ENCODE measurements around the gene SSR4. TPM values are rescaled to one million over a fixed set of nuclear protein-coding genes. Genes with fewer than 3 reads are reported as not detected.

The SSR4 gene
- total RNA-seq, 1 experiment from 2014 or later = 203 TPM

- H3K4me3 Mint-ChIP-seq = peak overlapping the region; percentile 90
- CTCF ChIA-PET = interaction anchor here (1.0 to 1.9 kb wide), 3 partner anchors 11 to 154 kb away, joined by 3 to 6 read pairs (median 4); no protein-coding TSS in a partner anchor
- TF ChIP-seq, protein P1, sequence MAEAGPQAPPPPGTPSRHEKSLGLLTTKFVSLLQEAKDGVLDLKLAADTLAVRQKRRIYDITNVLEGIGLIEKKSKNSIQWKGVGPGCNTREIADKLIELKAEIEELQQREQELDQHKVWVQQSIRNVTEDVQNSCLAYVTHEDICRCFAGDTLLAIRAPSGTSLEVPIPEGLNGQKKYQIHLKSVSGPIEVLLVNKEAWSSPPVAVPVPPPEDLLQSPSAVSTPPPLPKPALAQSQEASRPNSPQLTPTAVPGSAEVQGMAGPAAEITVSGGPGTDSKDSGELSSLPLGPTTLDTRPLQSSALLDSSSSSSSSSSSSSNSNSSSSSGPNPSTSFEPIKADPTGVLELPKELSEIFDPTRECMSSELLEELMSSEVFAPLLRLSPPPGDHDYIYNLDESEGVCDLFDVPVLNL (CRISPR knock-in tag; IDR thresholded peaks at IDR 0.05; ENCODE audit: borderline replicate concordance, low read depth) = no peak
- TF ChIP-seq, protein P2, sequence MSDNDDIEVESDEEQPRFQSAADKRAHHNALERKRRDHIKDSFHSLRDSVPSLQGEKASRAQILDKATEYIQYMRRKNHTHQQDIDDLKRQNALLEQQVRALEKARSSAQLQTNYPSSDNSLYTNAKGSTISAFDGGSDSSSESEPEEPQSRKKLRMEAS (CRISPR knock-in tag; IDR thresholded peaks at IDR 0.05) = no peak
- peaks cover 8% of the 10 kb centered on the region for H3K36me3 Mint-ChIP-seq
- DNase-seq (ENCODE audit: low spot score) = no peak
- no peak for ATAC-seq
- H3K27ac Mint-ChIP-seq = 0 out of 2 replicates have a peak overlapping the region, but pooled peaks have one; percentile 23
- H3K27me3 Mint-ChIP-seq (ENCODE audit: low read depth) = no peaks in the 10 kb centered on the region
- POLR2A ChIA-PET = interaction anchor here (1.3 kb wide), 1 partner anchor 15 kb away, joined by 4 read pairs; no protein-coding TSS in a partner anchor
- no peaks in the 10 kb centered on the region for H3K9me3 Mint-ChIP-seq
- peaks cover 12% of the 10 kb centered on the region for H3K4me1 Mint-ChIP-seq
These were observed 1.2 kb upstream of the SSR4 start for GRCh38 chrX:153793291-153793690.

GRCh38 chrX:153794897-153795816, 689 bp downstream of the SSR4 start:
- ChIA-PET POLR2A (interaction anchor here (0.9 to 1.6 kb wide), 4 partner anchors 17 to 116 kb away, joined by 3 to 6 read pairs (median 4); no protein-coding TSS in a partner anchor), CTCF (interaction anchor here (0.7 to 1.9 kb wide), 11 partner anchors 13 to 152 kb away, joined by 3 to 8 read pairs (median 3); no protein-coding TSS in a partner anchor)
- Mint-ChIP-seq H3K4me1 (peaks cover 12% of the 10 kb centered on the region), H3K9me3 (no peaks in the 10 kb centered on the region), H3K27me3 (ENCODE audit: low read depth) (no peaks in the 10 kb centered on the region), H3K4me3 (peak overlapping the region; percentile 90), H3K36me3 (peaks cover 10% of the 10 kb centered on the region), H3K27ac (peak overlapping the region; percentile 89)
- TF ChIP-seq, protein P1 (CRISPR knock-in tag; IDR thresholded peaks at IDR 0.05; ENCODE audit: borderline replicate concordance, low read depth) = no peak
- TF ChIP-seq, protein P3, sequence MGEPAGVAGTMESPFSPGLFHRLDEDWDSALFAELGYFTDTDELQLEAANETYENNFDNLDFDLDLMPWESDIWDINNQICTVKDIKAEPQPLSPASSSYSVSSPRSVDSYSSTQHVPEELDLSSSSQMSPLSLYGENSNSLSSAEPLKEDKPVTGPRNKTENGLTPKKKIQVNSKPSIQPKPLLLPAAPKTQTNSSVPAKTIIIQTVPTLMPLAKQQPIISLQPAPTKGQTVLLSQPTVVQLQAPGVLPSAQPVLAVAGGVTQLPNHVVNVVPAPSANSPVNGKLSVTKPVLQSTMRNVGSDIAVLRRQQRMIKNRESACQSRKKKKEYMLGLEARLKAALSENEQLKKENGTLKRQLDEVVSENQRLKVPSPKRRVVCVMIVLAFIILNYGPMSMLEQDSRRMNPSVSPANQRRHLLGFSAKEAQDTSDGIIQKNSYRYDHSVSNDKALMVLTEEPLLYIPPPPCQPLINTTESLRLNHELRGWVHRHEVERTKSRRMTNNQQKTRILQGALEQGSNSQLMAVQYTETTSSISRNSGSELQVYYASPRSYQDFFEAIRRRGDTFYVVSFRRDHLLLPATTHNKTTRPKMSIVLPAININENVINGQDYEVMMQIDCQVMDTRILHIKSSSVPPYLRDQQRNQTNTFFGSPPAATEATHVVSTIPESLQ (CRISPR knock-in tag; IDR thresholded peaks at IDR 0.05) = 0 out of 2 replicates have a peak, but pooled peaks have one; percentile 7
- DNase-seq (ENCODE audit: low spot score) = no peak
- no peak for ATAC-seq

GRCh38 chrX:153797415-153798015, 3.0 kb downstream of the SSR4 start:
- ATAC-seq = no peak
- ChIA-PET POLR2A (no interaction called here), CTCF (no interaction called here)
- Mint-ChIP-seq H3K4me1 (peaks cover 12% of the 10 kb centered on the region), H3K9me3 (no peaks in the 10 kb centered on the region), H3K27me3 (ENCODE audit: low read depth) (no peaks in the 10 kb centered on the region), H3K27ac (no peak overlapping the region), H3K36me3 (peaks cover 10% of the 10 kb centered on the region), H3K4me3 (no peak overlapping the region)
- DNase-seq (ENCODE audit: low spot score) = no peak
- no peak for TF ChIP-seq HMGXB4 (CRISPR knock-in tag; IDR thresholded peaks at IDR 0.05)
- no peak for TF ChIP-seq RELA (CRISPR knock-in tag; IDR thresholded peaks at IDR 0.05; ENCODE audit: borderline replicate concordance)
- no peak for TF ChIP-seq NFYB (CRISPR knock-in tag; conservative IDR thresholded peaks at IDR 0.05; ENCODE audit: low read depth)
- TF ChIP-seq ETV6 (CRISPR knock-in tag; IDR thresholded peaks at IDR 0.05) = no peak
- no peak for TF ChIP-seq ZNF317 (CRISPR knock-in tag; IDR thresholded peaks at IDR 0.05; ENCODE audit: borderline replicate concordance, low read depth)
- TF ChIP-seq USF2 (CRISPR knock-in tag; IDR thresholded peaks at IDR 0.05) = no peak

Measured in WTC11 (cell line).